GM12865 (cell line): ENCODE data around the gene SLC7A10.

Experiments
- DNase-seq: peaks from one replicate; pipeline ENCODE4 v3.0.0; 2010; ENCODE audit warnings: low read depth
- H3K4me3 ChIP-seq: 2 replicates; pipeline ENCODE4 v1.5.1; 2011; ENCODE audit warnings: mild to moderate bottlenecking, low read depth, low read length, control low read depth
- CTCF ChIP-seq: IDR thresholded peaks from 2 replicates; pipeline ENCODE4 v1.5.1; 2011; ENCODE audit warnings: low read length, control low read depth, low read depth, inconsistent platforms; ENCODE audit not compliant: insufficient read depth; ENCODE audit errors: missing control alignments

The SLC7A10 gene

GRCh38 chr19:33249740-33250366, 24.2 kb upstream of the SLC7A10 start:
- DNase-seq = no peak
- no peak overlapping the region for H3K4me3 ChIP-seq
- no peak for TF ChIP-seq CTCF

- H3K4me3 ChIP-seq = no peak overlapping the region
- no peak for DNase-seq
- no peak for TF ChIP-seq CTCF
Measured at GRCh38 chr19:33248954-33249613, 23.4 kb upstream of the SLC7A10 start.

GRCh38 chr19:33248553-33248953, 22.9 kb upstream of the SLC7A10 start:
- DNase-seq = no peak
- H3K4me3 ChIP-seq = no peak overlapping the region
- no peak for TF ChIP-seq CTCF

GRCh38 chr19:33248104-33248503, 22.5 kb upstream of the SLC7A10 start:
- no peak for TF ChIP-seq CTCF
- no peak for DNase-seq
- H3K4me3 ChIP-seq = no peak overlapping the region

GRCh38 chr19:33247441-33247819, 21.8 kb upstream of the SLC7A10 start:
- no peak overlapping the region for H3K4me3 ChIP-seq
- DNase-seq = no peak
- no peak for TF ChIP-seq CTCF

GRCh38 chr19:33246709-33247440, 21.2 kb upstream of the SLC7A10 start:
- DNase-seq = no peak
- no peak for TF ChIP-seq CTCF
- no peak overlapping the region for H3K4me3 ChIP-seq
